Right ventricle myocardium inferior (tissue), 1 donor: ENCODE results near the gene LDB3. TPM values are rescaled to one million over a fixed set of nuclear protein-coding genes. Genes with fewer than 3 reads are reported as not detected.

Source experiments
- ATAC-seq: fragments of 200-7000 bp; cut with Tn5 transposase; one replicate; pipeline ENCODE4 v1.9.1; 2020; ENCODE audit warnings: mild to moderate bottlenecking, moderate library complexity
- DNase-seq: peaks from one replicate; pipeline ENCODE4 v3.0.0; 2021; ENCODE audit errors: missing footprints
- intact Hi-C: fragments of 100-400 bp; cut with DNase I; formaldehyde crosslinking; loops from one replicate; pipeline ENCODE4 v1.11.0; 2022
- total RNA-seq: library from RNA; stranded (reverse); fragmentation: NEBNext Ultra II Directional; extraction: Animal tissue kit (Norgen Biotek cat#: 25700); gene quantifications from one replicate; pipeline ENCODE4 v1.2.1, GENCODE V29; 2021
- donor health status: DM: no; HTN: yes; CAD: no; lungs with severe emphysema.

The LDB3 gene
- total RNA-seq, 1 donor from 2014 or later: 1,478 TPM

- intact Hi-C loops: no loop called here
- no peak for DNase-seq
- no peak for ATAC-seq
These were observed 25.5 kb downstream of the LDB3 start for GRCh38 chr10:86693721-86694369.

- no peak for ATAC-seq
- DNase-seq: peak; percentile 20
- intact Hi-C loops: loop anchor here (5.0 kb wide), 1 partner anchor 269 kb away; the partner anchor contains the start of gene ADIRF
These were observed 30.1 kb downstream of the LDB3 start for GRCh38 chr10:86698207-86698940.

DNA sequence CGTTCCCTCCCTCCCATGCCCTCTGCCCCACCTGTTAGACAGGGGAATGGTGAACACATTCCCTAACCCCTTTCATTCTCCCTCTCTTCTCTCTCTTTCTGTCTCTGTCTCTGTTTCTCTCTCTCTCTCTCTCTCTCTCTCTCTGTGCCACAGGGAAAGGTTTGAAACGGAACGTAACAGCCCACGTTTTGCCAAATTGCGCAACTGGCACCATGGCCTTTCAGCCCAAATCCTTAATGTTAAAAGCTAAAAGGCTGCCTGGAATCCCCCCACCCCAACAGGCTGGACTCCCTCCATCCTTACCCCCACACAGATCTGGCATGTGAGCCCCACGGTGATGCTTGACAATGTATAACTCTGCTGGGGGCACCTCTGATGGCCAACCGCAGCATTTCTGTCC, 30.8 kb downstream of the LDB3 start:
- intact Hi-C loops: loop anchor here (5.0 kb wide), 1 partner anchor 268 kb away; the partner anchor contains the start of gene ADIRF
- DNase-seq: no peak
- ATAC-seq: no peak

GRCh38 chr10:86699541-86699940, 31.2 kb downstream of the LDB3 start:
- intact Hi-C loops: loop anchor here (5.0 kb wide), 1 partner anchor 268 kb away; the partner anchor contains the start of gene ADIRF
- ATAC-seq: no peak

GRCh38 chr10:86699991-86700840, 31.9 kb downstream of the LDB3 start:
- intact Hi-C loops: loop anchor here (5.0 kb wide), 1 partner anchor 267 kb away; the partner anchor contains the start of gene ADIRF
- DNase-seq (peak; percentile 21), ATAC-seq (no peak)

More at GRCh38 chr10:86699541-86699940, 31.2 kb downstream of the LDB3 start:
- no peak for DNase-seq

- DNase-seq (peak; percentile 31), ATAC-seq (peak; percentile 3)
- intact Hi-C loops: no loop called here
These were observed 32.7 kb downstream of the LDB3 start for GRCh38 chr10:86700851-86701617.

DNA sequence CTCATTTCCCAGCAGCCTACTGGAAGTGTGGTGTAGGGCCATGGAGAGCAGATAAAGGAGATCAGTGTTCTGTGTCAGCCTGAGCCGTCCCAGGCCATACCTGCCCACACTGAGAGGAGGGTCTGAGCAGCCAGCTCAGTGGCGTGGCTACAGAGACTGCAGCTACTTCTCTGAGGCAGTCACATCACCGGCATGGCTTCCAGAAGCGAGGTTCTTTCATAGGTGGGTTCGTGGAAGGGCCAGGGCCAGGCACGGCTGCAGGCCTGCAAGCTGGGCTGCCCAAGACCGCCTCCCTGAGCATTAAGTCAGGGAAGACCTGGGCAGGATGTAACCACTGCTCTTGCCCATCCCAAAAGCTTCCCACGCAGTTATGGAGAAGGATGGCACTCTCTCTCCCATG, 34.9 kb downstream of the LDB3 start:
- intact Hi-C loops: no loop called here
- DNase-seq (peak; percentile 27), ATAC-seq (peak; percentile 12)

DNA sequence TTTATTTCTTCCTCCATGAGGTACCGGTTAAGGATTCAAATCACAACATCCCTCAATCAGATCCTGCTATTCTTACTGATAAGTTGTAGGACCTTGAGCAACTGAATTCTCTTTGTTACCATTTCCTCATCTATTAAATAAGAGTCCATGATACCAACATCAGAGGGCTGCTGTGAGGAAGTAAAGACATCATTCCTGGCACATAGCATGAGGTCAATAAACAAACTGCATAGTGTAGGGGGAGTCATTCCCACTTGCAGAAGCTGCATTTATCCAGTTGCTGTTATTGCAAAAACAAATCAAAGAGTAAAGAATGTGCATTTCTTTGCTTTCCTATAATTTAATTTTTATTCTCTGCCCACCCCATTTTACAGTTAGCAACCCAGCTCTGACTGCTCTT, 36.8 kb downstream of the LDB3 start:
- ATAC-seq (no peak), DNase-seq (no peak)
- intact Hi-C loops: no loop called here

DNA sequence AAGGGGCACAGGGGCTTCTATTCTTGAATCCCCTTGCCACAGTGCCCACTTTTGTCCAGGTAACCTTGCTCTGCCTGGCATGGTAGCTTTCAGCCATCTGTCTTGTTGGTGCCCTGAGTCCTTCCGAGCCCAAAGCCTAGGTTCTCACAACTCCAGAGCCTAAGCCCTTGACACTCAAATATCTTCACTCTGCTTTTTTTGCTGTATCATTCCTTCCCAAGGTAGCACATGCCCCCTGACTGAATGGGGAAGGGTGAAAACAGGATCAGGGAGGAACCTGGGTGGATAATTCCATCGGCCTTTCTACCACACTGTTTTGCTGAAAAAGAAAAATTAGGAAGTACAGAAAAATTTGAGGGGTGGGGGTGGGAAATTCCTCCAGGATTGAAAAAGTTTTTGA, 37.6 kb downstream of the LDB3 start:
- intact Hi-C loops: no loop called here
- ATAC-seq (no peak), DNase-seq (no peak)

GRCh38 chr10:86706401-86706841, 38.1 kb downstream of the LDB3 start:
- peak; percentile 62 for DNase-seq
- ATAC-seq: no peak
- intact Hi-C loops: no loop called here

- DNase-seq (peak; percentile 25), ATAC-seq (no peak)
- intact Hi-C loops: no loop called here
These were observed 38.7 kb downstream of the LDB3 start for GRCh38 chr10:86706977-86707376.

- DNase-seq: peak; percentile 52
- intact Hi-C loops: no loop called here
- ATAC-seq: no peak
These were observed 39.2 kb downstream of the LDB3 start for GRCh38 chr10:86707505-86707904.

DNA sequence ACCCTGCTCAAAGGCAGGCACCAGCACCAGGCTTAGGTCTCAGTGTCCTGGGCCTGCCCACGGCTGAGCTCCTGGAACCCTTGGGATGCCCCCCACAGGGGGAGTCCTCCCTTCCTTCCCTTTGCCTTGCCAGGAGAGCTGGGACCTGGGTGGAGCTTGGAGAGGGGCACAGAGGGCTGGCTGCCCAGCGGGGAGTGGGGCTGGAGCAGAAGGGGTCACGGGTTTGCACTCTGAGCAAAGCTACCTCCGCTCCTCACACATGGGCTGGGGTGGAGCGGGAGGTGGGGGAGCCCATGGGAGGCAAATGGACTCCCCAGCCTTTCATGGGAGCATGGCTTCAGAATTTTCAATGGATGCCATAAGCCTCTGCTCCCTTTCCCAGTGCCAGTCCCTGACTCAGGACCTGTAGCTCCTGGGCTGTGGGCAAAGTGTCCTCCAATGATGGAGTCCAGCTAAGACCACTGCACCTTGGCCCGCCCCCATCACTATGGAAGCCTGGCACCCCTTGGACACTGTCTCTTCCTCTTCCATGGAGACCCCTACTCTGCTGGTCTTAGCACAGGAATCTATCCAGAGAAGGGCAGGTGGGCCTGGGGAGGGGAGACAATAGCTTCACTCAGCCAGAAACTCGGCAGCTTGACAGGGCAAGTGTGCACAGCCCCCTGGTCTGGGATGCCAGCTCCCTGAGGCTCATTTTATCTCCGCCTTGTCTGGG, 39.9 kb downstream of the LDB3 start:
- ATAC-seq (no peak), DNase-seq (peak; percentile 43)
- intact Hi-C loops: no loop called here

- ATAC-seq (no peak), DNase-seq (peak; percentile 33)
- intact Hi-C loops: no loop called here
These were observed 40.6 kb downstream of the LDB3 start for GRCh38 chr10:86708783-86709380.

DNA sequence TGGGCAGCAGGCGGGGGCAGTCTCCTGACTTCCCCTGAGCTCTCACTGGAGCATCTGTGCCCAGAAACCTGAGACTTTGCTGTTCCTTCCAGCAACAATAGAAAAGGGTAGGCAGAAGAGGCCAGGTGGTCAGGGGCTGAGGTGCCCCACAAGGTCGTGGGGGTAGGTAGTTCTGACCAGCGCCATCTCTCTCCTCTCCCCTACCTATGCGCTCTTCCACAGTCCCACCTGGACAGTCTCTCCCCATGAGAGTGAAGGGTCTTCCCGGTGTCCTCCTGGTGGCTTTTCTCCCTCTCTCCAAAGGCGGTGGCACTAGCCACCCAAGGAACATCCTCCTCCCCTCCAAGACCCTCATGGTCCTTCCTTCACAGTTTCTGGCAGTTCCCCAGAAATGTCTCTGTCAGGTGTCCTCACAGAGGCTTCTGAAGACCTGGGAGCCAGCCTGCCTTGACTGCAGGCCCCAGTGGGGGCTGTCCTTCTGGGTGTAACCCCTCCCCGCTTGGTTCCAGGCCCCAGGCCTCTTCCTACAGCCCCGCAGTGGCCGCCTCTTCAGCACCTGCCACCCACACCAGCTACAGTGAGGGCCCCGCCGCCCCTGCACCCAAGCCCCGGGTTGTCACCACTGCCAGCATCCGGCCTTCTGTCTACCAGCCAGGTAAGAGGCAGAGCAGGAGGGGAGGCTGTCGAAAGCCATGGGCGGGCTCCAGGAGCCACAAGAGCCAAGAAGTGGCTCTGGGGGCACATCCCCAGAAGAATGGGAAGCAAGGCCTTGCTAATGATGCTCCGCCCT, 41.3 kb downstream of the LDB3 start:
- DNase-seq: peak; percentile 59
- intact Hi-C loops: no loop called here
- no peak for ATAC-seq

DNA sequence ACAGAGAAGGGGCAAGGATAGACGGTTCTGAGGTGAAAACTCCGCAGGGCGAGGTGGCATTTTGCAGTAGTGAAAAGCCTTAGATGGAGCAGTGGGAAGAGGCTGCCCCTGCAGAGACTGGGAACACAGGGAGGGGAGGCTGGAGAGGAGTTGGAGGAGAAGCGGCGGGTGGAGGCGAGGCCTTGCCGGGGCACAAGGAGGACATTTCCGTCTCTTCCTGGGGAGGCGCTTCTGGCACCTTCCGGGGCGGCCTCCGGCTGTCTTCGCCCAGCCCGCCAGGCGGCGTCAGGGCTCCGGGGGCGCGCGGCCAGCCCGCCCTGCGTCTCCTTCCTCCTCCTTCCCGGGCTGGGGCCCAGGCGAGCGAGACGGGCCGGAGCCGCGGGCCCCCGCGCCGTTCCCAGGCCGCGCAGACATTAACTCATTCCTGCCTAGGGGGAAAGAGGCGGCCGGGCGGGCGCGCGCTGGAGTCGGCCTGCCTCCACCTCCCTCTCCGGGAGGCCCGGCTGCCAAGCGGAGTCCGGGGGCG, 42.7 kb downstream of the LDB3 start:
- intact Hi-C loops: loop anchor here (1.0 kb wide), 1 partner anchor 188 kb away; no protein-coding TSS in a partner anchor
- ATAC-seq (peak; percentile 84), DNase-seq (peak; percentile 92)
